NCI-H82 treated with DMSO at 0.1 percent for 48 hours (cell line): ENCODE measurements around the gene TPCN2.
"Not testable (repeated sequence)": the region's sequence is repeated elsewhere in the genome, so short reads cannot be mapped to it uniquely, and the experiment has no call there.

Source experiments
- DNase-seq: peaks from one replicate; lab custom pipeline; 2025; ENCODE audit not compliant: unreplicated experiment; lab: John Stamatoyannopoulos, UW

Gene TPCN2

GRCh38 chr11:69125861-69126260 lies 77.1 kb downstream of the TPCN2 start:
- no peak for DNase-seq

- DNase-seq, result no peak
Observed at GRCh38 chr11:69126286-69126685, 77.6 kb downstream of the TPCN2 start.

DNA sequence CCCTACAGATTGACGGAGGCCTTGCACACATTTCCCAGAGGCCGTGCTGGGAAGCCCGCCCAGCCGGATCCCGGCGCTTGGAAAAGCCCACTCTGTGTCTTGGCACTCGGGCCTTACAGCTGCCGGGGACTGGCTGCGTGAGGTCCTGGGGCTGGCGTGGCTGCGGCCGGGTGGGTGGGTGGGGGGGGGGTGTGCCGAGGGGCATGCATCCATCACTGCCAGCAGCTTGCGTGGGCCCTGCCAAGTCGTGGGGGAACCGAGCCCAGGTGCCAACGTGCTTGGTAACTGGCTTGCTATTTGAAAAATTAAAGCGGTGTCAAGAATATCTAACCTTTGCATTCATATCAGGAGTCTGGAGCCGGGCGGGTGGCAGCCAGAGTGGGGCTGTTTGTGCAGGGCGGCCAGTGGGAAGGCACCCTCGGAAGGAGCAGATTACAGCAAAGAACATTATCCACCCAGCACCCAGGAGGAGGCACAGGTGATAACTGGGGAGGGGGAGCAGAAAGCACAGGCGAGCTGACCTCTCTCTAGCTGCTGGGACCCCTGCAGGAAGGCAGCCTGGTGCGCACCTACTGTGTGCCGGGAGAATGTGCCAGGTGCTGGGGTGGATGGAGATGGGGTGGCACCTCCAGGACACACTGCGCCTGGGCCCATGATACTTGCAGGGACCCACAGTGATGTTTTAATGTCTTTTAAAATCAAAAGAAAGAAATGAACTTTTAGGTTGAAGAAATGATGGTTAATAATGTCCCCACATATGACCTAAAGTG lies 78.5 kb downstream of the TPCN2 start:
- DNase-seq, result no peak

- DNase-seq, result no peak
Observed at GRCh38 chr11:69127884-69128283, 79.2 kb downstream of the TPCN2 start.

GRCh38 chr11:69129053-69129452 lies 80.3 kb downstream of the TPCN2 start:
- DNase-seq, result no peak

DNA sequence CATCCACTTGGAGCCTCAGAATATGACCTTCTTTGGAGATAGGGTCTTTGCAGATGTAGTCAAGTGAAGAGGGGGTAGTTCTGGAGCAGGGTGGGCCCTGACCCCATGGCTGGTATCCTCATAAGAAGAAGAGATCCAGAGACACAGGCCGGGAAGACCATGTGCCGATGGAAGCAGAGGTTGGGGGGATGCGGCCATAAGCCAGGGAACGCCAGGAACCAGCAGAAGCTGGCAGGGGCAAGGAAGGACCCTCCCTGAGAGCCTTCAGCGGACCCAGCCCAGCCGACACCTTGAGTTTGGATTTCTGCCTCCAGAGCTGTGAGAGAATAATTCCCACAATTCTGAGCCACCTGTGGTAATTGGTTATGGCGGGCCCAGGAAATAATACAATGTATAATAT lies 80.9 kb downstream of the TPCN2 start:
- DNase-seq, result no peak

- no peak for DNase-seq
Observed at GRCh38 chr11:69130654-69131053, 81.9 kb downstream of the TPCN2 start.

GRCh38 chr11:69131121-69131566 lies 82.4 kb downstream of the TPCN2 start:
- DNase-seq, result no peak

DNA sequence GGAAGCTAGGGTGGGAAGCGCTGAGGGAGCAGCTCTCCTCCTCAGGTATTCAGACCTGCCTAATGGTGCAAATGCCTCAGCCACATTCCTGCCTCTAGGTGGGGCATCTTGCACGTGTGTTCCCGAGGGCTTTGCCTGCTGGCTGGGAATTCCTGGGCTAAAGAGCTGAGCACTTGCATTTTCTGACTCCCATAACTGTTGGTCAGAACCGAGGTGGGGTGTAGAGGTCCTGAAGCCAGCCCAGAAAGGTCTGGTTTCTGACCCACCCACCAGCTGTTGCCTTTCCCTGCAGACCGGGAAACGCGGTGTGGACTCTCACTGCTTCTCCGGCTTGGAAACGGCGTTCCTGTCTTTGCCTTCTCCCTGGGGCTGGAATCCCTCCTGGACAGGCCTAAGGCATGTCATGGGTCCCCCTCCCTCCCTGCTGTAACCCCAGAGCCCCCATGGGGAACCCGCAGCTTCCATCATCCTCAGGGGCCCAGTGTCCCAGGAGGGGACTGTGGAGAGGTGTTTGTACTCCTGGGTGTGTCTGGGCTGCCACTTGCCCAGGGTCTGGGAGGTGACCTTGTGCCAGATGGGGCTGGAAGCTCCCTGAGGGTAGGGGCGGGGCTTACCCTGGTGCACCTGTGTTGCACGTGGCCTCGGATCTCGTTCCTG lies 83.0 kb downstream of the TPCN2 start:
- no peak for DNase-seq

GRCh38 chr11:69132301-69132670 lies 83.6 kb downstream of the TPCN2 start:
- no peak for DNase-seq

DNA sequence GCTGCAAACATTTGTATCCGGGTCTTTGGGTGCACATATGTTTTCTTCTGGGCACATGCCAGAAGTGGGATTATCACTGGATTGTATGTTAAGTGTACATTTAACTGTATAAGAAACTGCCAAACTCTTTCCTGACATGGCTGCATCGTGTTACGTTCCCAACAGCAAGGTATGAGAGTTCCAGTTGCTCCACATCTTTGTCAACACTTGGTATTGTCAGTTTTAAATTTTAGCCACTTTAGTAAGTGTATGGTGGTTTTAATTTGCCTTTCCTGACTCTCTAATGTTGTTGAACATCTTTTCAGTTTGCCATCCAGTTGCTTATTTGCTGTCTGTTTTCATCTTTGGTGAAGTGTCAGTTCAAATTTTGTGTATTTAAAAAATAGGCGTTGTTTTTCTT lies 84.5 kb downstream of the TPCN2 start:
- DNase-seq, result no peak

DNA sequence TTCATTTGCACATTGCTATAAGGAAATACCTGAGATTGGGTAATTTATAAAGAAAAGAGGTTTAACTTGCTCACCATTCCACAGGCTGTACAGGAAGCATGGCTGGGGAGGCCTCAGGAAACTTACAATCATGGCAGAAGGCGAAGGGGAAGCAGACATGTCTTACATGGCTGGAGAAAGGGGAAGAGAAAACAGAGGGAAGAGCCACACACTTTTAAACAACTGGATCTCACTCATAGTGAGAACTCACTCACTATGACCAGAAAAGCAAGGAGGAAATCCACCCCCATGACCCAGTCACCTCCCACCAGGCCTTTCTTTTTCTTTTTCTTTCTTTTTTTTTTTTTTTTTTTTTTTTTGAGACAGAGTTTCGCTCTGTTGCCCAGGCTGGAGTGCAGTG lies 85.5 kb downstream of the TPCN2 start:
- DNase-seq, result not testable (repeated sequence)

- DNase-seq, result no peak
Observed at GRCh38 chr11:69134957-69135356, 86.2 kb downstream of the TPCN2 start.

DNA sequence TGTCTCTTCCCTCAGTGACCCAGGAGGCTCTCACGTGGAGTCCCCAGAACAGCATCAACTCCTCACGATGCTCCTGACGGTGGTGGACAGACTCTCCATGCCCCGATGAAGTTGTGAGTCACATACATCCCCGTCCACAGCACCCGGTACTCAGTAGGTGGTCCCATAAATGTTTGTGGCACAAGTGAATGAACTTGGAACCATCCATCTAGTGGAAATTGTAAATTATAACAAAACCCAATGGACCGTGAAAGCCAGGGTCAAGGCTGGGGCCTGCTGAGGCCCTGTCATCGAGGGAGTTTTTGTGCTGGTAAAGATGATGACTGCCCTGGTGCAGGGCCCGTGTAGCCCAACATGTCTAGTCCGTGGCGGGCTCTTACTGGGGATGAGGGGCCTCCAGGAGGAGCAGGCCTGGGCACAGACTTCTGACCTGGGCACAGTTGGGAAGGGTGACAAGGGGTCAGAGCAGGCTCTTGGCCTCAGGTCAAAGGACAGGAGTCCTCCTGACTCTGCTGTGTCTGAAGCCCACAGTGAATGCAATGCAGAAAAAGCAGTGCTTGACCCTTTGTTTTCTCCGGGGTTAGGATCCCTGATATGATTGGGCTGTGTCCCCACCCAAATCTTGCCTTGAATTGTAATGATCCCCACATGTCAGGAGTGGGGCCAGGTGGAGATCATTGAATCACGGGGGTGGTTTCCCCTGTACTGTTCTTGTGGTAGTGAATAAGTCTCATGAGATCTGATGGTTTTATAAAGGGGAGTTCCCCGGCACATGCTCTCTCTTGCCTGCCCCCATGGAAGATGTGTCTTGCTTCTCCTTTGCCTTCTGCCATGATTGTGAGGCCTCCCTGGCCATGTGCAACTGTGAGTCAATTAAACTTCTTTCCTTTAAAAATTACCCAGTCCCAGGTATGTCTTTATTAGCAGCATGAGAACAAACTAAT lies 87.0 kb downstream of the TPCN2 start:
- DNase-seq, result no peak

GRCh38 chr11:69136471-69136870 lies 87.7 kb downstream of the TPCN2 start:
- no peak for DNase-seq

DNA sequence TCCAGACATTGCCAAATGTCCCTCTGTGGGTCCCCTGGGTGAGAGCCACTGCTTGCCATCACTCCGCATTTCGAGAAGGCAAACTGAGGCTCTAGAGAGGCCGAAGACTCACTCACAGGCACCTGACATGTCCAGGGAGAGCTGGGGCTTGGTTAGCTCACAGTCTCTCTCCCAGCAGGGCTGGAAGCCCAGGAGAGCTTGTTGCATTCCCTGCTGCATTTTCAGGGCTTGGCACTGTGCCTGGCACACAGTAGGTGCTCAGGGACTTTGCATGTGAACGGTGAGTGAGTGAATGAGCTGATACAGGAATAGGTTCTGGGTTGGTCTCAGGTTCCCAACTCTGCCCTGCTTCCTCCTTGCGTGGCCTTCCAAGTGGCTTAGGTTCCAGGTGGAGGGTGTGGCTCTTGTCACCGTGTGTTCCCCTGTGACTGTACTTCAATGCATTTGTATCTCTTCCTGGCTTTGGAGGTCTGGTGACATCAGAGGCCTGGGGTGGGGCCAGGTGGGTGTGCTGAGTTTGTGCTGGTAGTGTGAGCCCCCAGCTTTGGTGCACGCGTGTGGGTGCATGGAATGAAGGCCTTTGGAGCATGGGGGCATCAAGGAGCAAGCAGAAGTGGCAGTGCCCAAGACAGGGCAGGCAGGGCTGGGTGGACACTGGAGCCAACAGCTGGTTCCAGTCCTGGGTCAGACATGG lies 88.6 kb downstream of the TPCN2 start:
- DNase-seq, result no peak

- DNase-seq, result no peak
Observed at GRCh38 chr11:69138265-69138664, 89.5 kb downstream of the TPCN2 start.

DNA sequence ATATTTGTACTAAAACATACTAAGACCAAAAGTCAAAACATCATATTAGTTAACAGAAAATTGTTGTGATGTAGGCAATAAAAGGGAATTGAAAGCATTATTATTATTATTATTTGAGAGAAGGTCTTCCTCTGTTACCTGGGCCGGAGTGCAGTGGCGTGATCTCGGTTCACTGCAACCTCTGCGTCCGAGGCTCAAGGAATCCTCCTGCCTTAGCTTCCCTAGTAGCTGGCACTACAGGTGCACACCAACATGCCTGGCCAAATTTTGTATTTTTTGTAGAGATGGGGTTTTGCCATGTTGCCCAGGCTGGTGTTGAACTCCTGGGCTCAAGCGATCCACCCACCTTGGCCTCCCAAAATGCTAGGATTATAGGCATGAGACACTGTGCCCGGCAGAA lies 91.4 kb downstream of the TPCN2 start:
- DNase-seq, result not testable (repeated sequence)

- no peak for DNase-seq
Observed at GRCh38 chr11:69140635-69141034, 91.9 kb downstream of the TPCN2 start.

GRCh38 chr11:69141742-69142141 lies 93.0 kb downstream of the TPCN2 start:
- no peak for DNase-seq

DNA sequence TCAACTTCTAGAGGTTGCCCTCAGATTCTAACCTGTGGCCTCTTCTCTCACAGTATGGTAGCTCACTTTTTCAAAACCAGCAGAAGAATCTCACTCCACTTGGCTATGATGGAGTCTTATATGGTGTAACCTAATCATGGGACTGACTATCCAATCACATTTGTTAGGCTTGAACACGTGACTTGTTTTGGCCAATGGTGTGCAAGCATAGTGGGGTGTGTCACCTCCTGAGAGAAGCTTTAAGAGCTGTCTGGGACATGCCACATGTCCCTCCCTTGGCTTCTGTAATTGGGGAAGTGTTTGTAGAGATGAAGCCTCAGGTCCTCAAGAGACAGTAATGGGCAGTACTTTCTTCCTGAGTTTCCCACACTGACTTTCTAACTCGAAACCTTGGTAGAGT lies 94.2 kb downstream of the TPCN2 start:
- DNase-seq, result no peak
